A549 treated with CORT108297 at 1 μM for 4 hours (cell line): ENCODE data around the gene LGSN. TPM values are rescaled to one million over a fixed set of nuclear protein-coding genes. Genes with fewer than 3 reads are reported as not detected.

Experiments
- total RNA-seq: library from RNA; stranded (reverse); fragments of 200-300 nt; extraction: Qiagen RNA extraction; gene quantifications from 5 replicates; pipeline ENCODE4 v1.2.3, GENCODE V29; 2022

LGSN gene, protein sequence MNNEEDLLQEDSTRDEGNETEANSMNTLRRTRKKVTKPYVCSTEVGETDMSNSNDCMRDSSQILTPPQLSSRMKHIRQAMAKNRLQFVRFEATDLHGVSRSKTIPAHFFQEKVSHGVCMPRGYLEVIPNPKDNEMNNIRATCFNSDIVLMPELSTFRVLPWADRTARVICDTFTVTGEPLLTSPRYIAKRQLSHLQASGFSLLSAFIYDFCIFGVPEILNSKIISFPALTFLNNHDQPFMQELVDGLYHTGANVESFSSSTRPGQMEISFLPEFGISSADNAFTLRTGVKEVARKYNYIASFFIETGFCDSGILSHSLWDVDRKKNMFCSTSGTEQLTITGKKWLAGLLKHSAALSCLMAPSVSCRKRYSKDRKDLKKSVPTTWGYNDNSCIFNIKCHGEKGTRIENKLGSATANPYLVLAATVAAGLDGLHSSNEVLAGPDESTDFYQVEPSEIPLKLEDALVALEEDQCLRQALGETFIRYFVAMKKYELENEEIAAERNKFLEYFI
- 2.6 to 3.7 TPM (median 3.3 TPM) in 5 replicates for total RNA-seq

DNA sequence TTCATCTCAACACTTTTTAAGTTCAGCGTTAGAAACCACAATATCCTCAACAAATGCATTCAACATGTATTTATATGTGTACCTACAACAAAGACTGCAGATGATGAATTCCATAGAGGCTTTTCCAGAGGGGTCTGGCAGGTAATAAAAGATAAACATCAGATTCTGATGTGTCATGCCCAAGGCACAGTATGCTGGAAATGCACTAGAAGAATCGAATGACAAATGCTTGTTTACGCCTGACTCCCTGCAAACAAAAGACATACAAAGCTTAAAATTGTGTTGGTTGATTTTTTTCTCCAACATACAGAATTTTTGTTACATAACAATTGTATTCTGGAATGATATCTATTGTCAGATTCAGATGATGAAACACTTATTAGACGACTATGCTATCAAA is at the start of gene LGSN:
TSS of gene LGSN (minus strand) at position 45 of the 400 bp plus-strand sequence. CDS start at position 5, 40 bp downstream.

Other genes with a start within 250 kb of the LGSN start
- 1.8 to 2.3 TPM (median 2.2 TPM) in 5 replicates for gene FKBP1C, start 108.5 kb downstream of the LGSN start, total RNA-seq